Fibroblast of skin of left quadriceps (primary cell): ENCODE measurements around the gene GLT8D2.
"Not testable (repeated sequence)": the region's sequence is repeated elsewhere in the genome, so short reads cannot be mapped to it uniquely, and the experiment has no call there.

Experiments
- DNase-seq, 2 experiments: peaks; one replicate each; pipeline ENCODE4 v3.0.0-alpha.2; 2013; ENCODE audit warnings: low read depth in 2 of 2

GLT8D2 gene

DNA sequence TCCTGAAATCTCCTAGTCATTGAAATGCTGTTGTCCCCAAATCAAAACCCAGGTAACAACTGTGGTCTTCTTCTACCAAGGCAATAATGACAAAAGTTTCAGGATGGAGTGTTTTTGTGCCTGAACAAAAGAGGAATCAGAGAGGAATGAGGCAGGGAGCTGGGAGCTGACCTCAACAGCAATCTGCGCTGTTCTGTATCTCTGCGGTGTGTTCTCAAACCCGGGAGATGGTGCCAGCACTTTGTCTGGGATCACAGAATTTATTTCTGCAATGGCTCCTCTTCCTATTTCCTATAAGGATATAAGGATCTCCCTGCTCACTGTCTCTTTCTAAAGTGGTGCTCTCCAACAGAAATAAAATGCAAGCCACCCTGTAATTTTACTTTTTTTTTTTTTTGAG lies 449 bp upstream of the GLT8D2 start:
- DNase-seq: no peak

DNA sequence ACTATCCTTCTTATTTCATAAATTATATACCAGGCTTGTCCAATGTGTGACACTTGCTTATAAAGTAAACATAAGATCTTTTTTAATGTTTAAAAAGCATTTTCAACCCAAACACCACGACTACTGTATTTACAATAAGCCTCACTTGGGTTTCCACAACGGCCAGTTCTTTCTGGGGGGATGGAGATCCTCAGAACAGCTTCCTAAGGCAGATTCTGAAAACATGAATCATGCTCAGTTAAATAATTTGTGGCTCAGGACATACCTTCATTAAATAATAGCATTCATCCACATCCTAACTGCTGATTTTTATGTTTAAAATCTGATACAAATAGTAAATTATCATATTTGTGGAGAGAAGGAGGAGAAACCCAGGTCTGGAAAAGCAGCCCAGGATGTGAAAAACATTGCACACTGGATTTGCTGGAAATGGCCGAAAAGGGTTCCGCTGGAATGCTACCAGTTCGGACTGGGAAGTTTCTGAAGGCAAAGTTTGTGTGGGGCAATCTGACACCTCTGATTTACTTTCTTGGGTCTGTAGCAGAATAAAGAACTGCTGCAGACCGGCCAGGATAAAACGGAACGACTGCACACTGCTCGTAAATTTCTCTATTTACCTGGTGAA lies 597 bp downstream of the GLT8D2 start:
- DNase-seq: peak; percentile 39 to 41

DNA sequence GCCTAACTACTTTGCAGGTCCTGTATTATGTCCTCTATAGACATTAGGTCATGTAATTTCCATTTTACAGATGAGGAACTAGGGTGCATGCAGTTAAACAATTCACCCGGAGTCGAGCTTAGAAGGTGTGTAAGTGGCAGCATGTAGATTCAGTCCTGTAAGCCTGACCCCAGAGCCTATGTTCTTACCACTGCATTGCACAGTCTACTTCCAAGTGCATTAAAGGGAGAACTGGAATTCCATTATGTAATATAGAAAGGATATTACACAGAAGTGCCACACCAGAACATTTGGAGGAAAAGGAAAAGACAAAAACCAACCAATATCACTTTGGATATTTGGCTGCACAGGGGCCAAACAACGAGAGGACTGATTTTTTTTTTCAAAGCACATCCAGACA lies 1.2 kb downstream of the GLT8D2 start:
- no peak for DNase-seq

DNA sequence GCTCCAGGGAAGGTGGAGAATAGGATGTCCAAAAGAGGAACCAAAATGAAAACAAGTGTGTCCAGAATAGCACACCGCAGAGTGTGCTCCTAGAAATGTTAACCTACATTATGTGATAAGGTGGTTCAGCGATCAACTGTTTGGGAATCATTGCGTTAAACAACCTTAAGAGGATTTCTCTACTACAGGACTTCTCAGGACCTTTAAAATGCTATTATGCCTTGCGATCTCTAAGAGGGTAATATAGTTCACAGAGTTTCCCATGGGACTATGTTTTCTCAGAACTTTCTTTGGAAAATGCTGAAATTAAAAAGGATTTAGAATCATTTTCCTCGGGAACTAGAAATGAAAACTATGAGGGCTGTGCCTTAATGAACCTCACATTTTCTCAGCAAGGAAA lies 1.8 kb downstream of the GLT8D2 start:
- no peak for DNase-seq

DNA sequence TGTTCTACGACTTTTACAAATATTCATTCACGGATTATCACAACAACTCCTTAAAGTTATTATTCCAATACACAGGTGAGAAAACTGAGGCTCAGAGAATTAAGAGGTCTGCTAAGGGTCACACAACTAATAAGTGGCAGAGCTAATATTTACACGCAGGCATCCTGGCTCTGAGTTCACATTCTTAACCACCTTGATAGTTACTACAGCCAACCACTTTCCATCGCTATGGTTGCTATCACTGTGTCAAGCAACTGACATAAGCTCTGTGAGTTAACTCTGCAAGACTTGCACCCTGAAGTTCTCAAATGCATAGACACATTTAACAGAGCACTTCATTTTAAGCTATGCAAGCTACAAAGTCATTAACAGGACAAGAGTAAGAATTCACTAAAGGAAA lies 3.7 kb downstream of the GLT8D2 start:
- no peak for DNase-seq

DNA sequence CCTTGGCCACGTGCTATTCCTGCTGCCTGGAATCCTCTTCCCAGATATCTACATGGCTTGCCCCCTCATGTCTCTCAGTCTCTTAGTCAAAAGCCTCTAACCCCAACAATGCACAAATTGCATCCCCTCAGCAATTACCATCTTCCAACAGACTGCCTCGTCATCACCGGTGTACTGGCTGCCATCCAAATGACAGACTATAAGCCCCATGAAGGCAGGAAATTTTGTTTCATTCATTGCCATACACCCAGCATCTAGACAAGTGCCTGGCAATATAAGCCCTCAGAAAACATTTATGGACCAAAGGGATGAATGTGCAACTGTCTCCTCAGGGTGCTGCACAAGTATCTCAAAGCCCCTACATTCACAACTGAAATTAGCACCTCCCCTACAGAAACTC lies 5.8 kb downstream of the GLT8D2 start:
- no peak for DNase-seq

DNA sequence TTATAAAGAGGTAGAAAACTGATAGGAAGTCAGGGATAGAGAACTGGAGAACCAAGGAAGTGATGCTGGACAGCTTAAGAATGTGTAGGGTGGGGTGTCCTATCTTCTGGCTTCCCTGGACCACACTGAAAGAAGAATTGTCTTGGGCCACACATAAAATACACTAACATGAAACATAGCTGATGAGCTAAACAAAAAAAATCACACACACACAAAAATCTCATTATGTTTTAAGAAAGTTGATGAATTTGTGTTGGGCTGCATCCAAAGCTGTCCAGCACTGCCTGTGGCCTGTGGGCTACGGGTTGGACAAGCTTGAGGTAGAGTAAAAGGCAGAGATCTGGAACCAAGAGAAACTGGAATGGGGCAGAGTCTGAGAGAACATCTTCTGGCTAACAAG lies 7.4 kb downstream of the GLT8D2 start:
- DNase-seq: no peak

DNA sequence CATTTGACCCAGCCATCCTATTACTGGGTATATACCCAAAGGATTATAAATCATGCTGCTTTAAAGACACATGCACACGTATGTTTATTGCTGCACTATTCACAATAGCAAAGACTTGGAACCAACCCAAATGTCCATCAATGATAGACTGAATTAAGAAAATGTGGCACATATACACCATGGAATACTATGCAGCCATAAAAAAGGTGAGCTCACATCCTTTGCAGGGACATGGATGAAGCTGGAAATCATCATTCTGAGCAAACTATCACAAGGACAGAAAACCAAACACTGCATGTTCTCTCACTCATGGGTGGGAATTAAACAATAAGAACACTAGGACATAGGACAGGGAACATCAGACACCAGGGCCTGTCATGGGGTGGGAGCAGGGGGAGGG lies 10.2 kb downstream of the GLT8D2 start:
- not testable (repeated sequence) for DNase-seq

DNA sequence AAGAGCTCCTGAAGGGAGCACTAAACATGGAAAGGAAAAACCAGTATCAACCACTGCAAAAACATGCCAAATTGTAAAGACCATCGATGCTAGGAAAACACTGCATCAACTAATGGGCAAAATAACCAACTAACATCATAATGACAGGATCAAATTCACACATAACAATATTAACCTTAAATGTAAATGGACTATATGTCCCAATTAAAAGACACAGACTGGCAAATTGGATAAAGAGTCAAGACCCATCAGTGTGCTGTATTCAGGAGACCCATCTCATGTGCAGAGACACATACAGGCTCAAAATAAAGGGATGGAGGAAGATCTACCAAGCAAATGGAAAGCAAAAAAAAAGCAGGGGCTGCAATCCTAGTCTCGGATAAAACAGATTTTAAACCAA lies 13.8 kb downstream of the GLT8D2 start:
- DNase-seq: not testable (repeated sequence)

DNA sequence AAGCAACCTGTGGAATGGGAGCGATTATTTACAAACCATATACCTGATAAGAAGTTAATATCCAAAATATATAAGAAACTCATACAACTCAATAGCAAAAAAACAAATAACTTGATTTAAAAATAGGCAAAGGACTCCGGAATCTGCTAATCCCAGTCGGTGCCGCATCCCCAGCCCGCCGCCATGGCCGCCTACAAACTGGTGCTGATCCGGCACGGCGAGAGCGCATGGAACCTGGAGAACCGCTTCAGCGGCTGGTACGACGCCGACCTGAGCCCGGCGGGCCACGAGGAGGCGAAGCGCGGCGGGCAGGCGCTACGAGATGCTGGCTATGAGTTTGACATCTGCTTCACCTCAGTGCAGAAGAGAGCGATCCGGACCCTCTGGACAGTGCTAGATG lies 19.4 kb downstream of the GLT8D2 start:
- DNase-seq: not testable (repeated sequence)

DNA sequence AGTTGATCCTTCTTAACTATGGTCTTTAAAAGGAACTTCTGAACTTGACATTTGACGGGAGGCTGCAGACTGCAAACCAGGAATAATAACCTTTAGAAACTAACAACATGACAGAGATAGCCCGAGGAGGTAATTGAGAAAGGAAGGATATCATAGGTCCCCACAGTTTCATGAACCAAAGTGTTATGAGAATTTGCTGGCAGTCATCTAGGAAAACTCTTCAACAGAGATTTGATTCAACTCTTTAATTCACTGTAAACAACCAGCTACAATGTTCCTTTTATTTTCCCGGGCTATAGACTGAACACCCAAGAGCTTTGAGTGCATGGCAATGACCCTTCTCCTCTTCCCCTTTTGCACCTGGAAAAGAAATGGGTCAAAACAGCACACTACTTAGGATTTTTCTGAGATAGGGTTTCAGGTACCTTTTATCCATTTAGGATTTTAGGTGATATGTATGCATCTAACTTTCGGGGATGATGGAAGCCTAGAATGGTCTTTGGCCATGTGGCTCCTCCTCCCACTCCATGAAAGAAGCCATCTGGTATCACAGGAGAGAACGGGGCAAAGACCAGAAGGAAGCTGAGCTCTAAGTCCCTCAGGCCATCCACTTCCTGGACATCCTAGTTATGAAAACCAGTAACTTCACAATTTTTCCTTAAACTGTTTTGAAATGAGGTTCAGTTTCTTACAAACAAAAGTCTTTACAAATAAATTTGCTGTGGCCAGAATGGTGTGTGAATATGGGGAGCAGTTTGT lies 23.0 kb downstream of the GLT8D2 start:
- DNase-seq: no peak

DNA sequence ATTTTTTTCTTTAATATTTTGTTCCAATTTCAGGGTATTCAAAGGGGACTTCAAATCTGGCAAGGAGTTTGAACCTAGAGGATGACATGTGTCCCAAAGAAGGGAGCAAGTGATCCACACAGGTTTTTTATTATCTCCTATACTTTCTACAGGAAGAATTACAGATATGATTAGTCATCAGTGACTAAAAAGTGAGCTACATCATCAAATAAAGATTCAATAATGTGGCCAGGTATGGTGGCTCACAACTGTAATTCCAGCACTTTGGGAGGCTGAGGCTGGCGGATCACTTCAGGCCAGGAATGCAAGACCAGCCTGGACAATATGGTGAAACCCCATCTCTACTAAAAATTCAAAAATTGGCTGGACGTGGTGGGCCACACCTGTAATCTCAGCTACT lies 24.2 kb downstream of the GLT8D2 start:
- no peak for DNase-seq

DNA sequence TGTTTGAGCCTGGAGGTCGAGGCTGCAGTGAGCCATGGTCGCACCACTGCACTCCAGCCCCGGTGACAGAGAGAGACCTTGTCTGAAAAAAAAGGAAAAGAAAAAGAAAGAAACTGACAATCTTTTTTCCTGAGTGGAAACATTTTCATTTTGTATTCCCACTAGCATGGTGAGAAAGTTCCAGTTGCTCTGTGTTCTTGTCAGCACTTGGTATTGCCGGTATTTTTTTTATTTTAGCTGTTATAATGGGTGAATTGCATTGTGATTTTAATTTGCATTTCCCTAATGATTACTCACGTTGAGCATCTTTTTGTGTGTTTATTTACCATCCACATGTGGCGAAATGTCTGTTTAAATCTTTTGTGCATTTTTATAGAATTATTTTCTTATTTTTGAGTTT lies 25.6 kb downstream of the GLT8D2 start:
- no peak for DNase-seq

DNA sequence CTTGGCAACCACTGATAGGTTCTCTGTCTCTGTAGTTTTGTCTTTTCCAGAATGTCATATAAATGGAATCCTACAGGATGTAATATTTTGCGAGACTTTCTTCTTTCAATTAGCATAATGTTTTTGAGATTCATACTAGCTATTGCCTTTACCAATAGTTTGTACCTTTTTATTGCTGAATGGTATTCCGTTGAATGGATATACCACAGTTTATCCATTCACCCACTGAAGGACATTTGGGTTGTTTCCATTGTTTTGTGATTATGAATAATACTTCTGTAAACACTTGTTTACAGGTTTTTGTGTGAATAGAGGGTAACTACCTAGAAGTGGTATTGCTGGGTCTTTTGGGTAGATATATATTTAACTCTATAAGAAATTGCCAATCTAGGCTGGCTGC lies 26.3 kb downstream of the GLT8D2 start:
- DNase-seq: no peak

DNA sequence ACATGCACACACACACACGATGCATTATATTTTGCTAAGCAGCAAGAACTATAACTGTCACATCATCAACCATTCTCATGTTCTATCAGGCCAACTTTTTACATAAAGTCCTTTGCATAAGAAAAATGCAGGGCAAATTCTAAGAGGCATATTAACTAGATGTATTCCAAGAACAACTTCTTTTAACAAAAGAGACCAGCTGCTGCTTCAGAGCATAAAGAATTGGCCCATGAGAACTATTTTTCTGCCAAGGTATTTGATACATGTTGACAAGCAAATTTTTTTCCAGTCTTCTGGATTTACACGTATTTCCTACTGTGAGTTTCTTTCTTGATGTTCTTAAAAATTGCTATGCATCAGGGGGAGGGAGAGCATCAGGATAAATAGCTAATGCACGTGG lies 27.2 kb downstream of the GLT8D2 start:
- DNase-seq: no peak

DNA sequence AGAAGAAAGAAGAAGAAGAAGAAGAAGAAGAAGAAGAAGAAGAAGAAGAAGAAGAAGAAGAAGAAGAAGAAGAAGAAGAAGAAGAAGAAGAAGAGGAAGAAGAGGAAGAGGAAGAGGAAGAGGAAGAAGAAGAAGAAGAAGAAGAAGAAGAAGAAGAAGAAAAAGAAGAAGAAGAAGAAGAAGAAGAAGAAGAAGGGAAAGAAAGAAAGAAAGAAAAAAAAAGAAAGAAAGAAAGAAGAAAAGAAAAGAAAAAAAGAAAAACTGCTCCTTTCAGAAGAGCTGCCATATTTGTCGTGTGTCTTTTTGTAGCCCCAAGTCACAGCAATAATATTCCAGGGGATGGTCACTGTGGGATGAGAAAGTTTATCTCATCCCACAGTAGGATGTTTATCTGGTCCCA lies 28.1 kb downstream of the GLT8D2 start:
- DNase-seq: not testable (repeated sequence)

DNA sequence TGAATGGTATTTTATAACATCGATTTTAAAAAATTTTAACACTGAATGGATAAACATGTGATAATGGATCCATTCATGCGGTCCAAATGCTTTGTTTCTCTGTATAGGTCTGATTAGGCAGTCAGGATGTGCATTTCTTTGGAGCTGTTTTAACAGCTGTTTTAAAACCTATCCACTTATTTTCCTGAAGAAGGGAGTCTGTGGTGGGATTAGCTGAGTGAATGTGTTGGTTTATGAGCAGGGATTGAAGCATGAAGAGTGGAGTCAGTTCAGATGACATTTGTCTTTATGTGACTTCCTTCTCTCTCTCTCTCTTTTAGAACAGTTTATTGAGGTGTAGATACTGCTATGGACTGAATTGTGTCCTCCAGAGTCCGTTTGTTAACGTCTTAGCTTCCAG lies 37.7 kb downstream of the GLT8D2 start:
- no peak for DNase-seq

DNA sequence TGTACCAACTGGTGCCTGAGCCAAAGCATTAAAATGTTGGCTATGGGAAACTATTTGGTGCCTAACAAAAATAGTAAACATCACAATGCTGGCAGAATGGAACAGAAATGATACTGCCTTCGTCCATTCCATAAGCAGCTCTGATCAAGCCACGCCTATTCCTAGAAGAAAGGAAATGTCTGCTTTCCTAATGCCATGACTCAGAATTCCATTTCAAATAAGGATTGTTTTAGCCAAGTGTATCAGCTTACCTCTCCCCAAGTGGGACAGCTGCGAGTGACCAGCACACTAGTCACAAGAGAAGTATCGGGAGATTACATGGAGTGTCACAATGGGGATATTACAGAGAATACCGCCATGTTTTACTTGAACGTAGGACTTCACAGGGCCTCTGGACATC lies 38.7 kb downstream of the GLT8D2 start:
- DNase-seq: peak; percentile 64 to 65

DNA sequence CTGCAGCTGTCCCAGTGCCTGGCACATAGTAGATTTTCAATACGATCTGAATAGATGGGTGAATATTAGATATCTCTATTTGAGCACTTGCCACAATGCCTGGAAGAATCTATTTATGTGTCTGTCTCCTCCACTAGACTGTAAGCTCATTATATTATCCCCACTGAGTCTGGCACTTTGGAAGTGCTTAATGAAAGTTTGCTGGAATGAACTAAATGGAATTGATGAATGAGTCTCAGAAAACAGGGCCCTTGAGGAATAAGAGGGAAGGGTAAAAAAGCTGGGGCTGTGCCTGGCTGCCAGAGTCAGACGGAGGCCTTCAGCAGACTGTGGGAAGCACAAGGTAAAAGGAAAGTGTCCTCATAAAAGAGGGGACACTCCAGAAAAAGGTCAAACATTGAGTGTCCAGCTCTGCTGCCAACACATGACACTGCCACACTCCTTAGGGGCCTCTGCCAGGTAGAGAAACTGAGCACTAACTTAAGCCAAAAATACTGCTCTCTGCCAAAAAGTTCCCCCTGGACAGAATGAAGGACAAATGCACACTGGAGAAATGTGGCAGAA lies 39.3 kb downstream of the GLT8D2 start:
- no peak for DNase-seq

DNA sequence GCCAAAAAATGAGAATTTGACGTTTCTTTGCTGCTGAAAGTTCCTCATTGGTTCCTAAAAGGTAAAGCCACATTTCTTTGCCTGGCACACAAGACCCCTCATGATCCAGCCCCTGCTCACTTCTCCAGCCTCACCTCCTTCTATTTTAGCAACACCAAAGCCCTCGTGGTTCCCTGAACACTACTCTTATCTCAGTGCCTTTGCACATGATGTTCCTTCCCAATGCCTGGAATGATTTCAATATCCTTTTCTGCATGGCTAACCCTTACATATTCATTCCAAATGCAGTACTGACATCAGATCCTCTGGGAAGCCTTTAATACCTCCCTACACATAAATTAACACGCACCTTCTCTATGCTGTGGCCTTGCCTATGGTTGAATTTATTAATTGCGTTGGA lies 39.9 kb downstream of the GLT8D2 start:
- DNase-seq: no peak

DNA sequence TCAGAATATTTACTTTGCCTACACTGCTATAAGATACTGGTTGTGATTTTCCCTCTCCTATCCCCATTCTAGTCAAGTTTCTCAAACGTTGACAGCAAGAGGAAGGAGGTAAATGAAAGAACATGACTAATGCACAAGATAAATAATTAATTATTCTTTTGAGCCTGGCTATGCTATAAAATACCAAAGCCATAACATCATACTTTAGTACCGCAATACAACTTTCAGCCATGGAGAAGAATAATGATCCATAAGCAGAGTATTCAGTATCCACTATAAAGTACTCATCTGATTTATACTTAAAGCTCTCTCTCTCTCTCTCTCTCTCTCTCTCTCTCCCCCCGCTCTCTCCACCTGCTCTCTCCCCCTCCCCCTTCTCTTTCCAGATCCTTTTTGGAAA lies 43.1 kb downstream of the GLT8D2 start:
- DNase-seq: peak; percentile 70 to 71

DNA sequence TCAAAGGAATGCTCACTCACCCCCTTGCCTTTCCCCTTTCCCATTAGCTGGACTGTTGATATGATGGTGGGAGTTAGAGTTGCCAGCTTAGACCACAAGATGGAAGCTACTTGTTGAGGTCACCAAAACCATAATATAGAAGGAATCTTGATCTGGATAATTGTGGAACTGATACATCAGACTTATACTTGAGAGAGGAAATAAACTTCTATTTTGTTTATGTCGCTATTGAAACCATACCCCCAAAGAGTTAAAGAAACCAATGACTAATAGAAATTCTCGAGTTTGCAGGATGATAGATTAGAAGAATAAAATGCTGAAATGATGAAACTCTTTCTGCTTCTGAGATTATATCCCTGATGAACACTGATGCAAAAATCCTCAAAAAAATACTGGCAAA lies 46.4 kb downstream of the GLT8D2 start:
- DNase-seq: no peak

DNA sequence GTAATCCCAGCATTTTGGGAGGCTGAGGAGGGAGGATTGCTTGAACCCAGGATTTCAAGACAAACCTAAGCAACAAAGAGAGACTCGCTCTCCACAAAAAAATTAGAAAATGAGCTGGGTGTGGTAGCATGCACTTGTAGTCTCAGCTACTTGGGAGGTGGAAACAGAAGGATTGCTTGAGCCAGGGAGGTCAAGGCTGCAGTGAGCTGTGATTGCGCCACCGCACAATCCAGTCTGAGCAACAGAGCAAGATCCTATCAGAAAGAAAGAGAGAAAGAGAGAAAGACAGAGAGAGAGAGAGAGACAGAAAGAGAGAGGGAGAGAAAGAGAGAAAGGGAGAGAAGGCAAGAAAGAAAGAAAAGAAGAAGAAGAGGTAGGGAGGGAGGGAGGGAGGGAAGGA lies 47.3 kb downstream of the GLT8D2 start:
- DNase-seq: no peak
